MM.1S (cell line): Measurements from ENCODE around the gene GABRD.

Source experiments
- CTCF ChIP-seq: fragments of 300-600 bp; sonication (generic); IDR thresholded peaks from 2 replicates; pipeline ENCODE4 v1.5.1; 2016; ENCODE audit warnings: antibody characterized with exemption, low read length, mixed read lengths
- EZH2 ChIP-seq: fragments of 300-600 bp; sonication (generic); optimal IDR thresholded peaks from 2 replicates; pipeline ENCODE3; 2017; ENCODE audit warnings: low read depth, mild to moderate bottlenecking, antibody characterized with exemption, low read length, mixed read lengths

- TF ChIP-seq CTCF (no peak), EZH2 (no peak)
These were observed 35.4 kb downstream of the GABRD start for GRCh38 chr1:2054560-2054959.
